PFSK-1 (cell line): Measurements from ENCODE around the gene FXN.

Experiments
- FOXP2 ChIP-seq: optimal IDR thresholded peaks from 2 replicates; pipeline ENCODE3; 2011; ENCODE audit warnings: borderline replicate concordance, control low read depth, inconsistent platforms; ENCODE audit not compliant: insufficient read depth; ENCODE audit errors: extremely low read length, extremely low read depth
- POLR2AphosphoS5 ChIP-seq: IDR thresholded peaks from 2 replicates; pipeline ENCODE4 v1.6.1; 2012; ENCODE audit warnings: low read depth, mild to moderate bottlenecking, control low read depth, low read length, moderate library complexity
- REST ChIP-seq, 2 experiments: IDR thresholded peaks; 2 replicates each; pipeline versions ENCODE4 v1.6.1 to v1.8.0; 2011 to 2012; ENCODE audit warnings: low read depth in 2 of 2, low read length in 2 of 2, control low read depth in 1 of 2, inconsistent platforms in 1 of 2, mild to moderate bottlenecking in 1 of 2, moderate library complexity in 1 of 2; ENCODE audit not compliant: insufficient read depth in 1 of 2
- SIN3A ChIP-seq: IDR thresholded peaks from 2 replicates; pipeline ENCODE4 v1.6.1; 2012; ENCODE audit warnings: mild to moderate bottlenecking, low read length, moderate library complexity, borderline replicate concordance; ENCODE audit not compliant: insufficient read depth
- TAF1 ChIP-seq: IDR thresholded peaks from 2 replicates; pipeline ENCODE4 v1.6.1; 2012; ENCODE audit warnings: low read length, control low read depth, borderline replicate concordance; ENCODE audit not compliant: insufficient read depth

Gene FXN

GRCh38 chr9:69086312-69086711 lies 50.8 kb downstream of the FXN start:
- no peak for TF ChIP-seq REST (IDR thresholded peaks at IDR 0.05; ENCODE audit: insufficient read depth in 1 of 2, low read depth in 2 of 2, low read length in 2 of 2)
- TF ChIP-seq FOXP2: no peak
- TF ChIP-seq TAF1: no peak
- no peak for TF ChIP-seq SIN3A
- TF ChIP-seq POLR2AphosphoS5: no peak

GRCh38 chr9:69086769-69087168 lies 51.2 kb downstream of the FXN start:
- TF ChIP-seq POLR2AphosphoS5 (no peak), SIN3A (no peak), FOXP2 (no peak), TAF1 (no peak), REST (IDR thresholded peaks at IDR 0.05; ENCODE audit: insufficient read depth in 1 of 2, low read depth in 2 of 2, low read length in 2 of 2) (no peak)

- no peak for TF ChIP-seq REST (IDR thresholded peaks at IDR 0.05; ENCODE audit: insufficient read depth in 1 of 2, low read depth in 2 of 2, low read length in 2 of 2)
- TF ChIP-seq TAF1: no peak
- TF ChIP-seq FOXP2: no peak
- no peak for TF ChIP-seq POLR2AphosphoS5
- no peak for TF ChIP-seq SIN3A
Measured at GRCh38 chr9:69089082-69089481, 53.5 kb downstream of the FXN start.

- no peak for TF ChIP-seq FOXP2
- no peak for TF ChIP-seq REST (IDR thresholded peaks at IDR 0.05; ENCODE audit: insufficient read depth in 1 of 2, low read depth in 2 of 2, low read length in 2 of 2)
- no peak for TF ChIP-seq POLR2AphosphoS5
- TF ChIP-seq SIN3A: no peak
- no peak for TF ChIP-seq TAF1
Measured at GRCh38 chr9:69089491-69089890, 53.9 kb downstream of the FXN start.

GRCh38 chr9:69090140-69090750 lies 54.7 kb downstream of the FXN start:
- no peak for TF ChIP-seq FOXP2
- no peak for TF ChIP-seq POLR2AphosphoS5
- TF ChIP-seq REST (IDR thresholded peaks at IDR 0.05; ENCODE audit: insufficient read depth in 1 of 2, low read depth in 2 of 2, low read length in 2 of 2): no peak
- no peak for TF ChIP-seq TAF1
- no peak for TF ChIP-seq SIN3A
